GM10248 (cell line): ENCODE data around the gene MAN1A1.

Experiments
- CTCF ChIA-PET: fragments of 300-600 bp; sonication (Branson Sonifier 250); formaldehyde crosslinking; extraction: SDS; loops from one replicate; lab custom pipeline; 2021; ENCODE audit warnings: antibody characterized with exemption; lab: Yijun Ruan, JAX
- POLR2A ChIA-PET: fragments of 350-650 bp; sonication (Branson Sonifier 250); formaldehyde crosslinking; extraction: SDS; loops from one replicate; lab custom pipeline; 2020; ENCODE audit warnings: antibody characterized with exemption; lab: Yijun Ruan, JAX
- DNase-seq: peaks from one replicate; pipeline ENCODE4 v3.0.0; 2012; ENCODE audit errors: extremely low spot score
- CTCF ChIP-seq: IDR thresholded peaks from 2 replicates; pipeline ENCODE4 v1.5.1; 2012; ENCODE audit warnings: mild to moderate bottlenecking, low read depth; ENCODE audit errors: extremely low read depth, missing control alignments, control extremely low read depth

MAN1A1 gene

GRCh38 chr6:119227377-119227776, 122.2 kb downstream of the MAN1A1 start:
- POLR2A ChIA-PET, result no interaction called here
- no peak for TF ChIP-seq CTCF

GRCh38 chr6:119226089-119226488, 123.5 kb downstream of the MAN1A1 start:
- CTCF ChIA-PET, result no interaction called here
- no peak for DNase-seq
- no peak for TF ChIP-seq CTCF
- POLR2A ChIA-PET, result no interaction called here

More at GRCh38 chr6:119227377-119227776, 122.2 kb downstream of the MAN1A1 start:
- CTCF ChIA-PET, result no interaction called here
- DNase-seq, result no peak

GRCh38 chr6:119224095-119224701, 125.4 kb downstream of the MAN1A1 start:
- DNase-seq, result no peak
- ChIA-PET POLR2A (no interaction called here), CTCF (interaction anchor here (0.7 to 1.3 kb wide), 3 partner anchors 15 to 21 kb away, joined by 3 to 4 read pairs (median 3); no protein-coding TSS in a partner anchor)
- no peak for TF ChIP-seq CTCF

- ChIA-PET POLR2A (no interaction called here), CTCF (interaction anchor here (2.7 kb wide), 1 partner anchor 9 kb away, joined by 10 read pairs; no protein-coding TSS in a partner anchor)
- no peak for DNase-seq
- no peak for TF ChIP-seq CTCF
These were observed 129.1 kb downstream of the MAN1A1 start for GRCh38 chr6:119220452-119220851.

- ChIA-PET POLR2A (no interaction called here), CTCF (interaction anchor here (0.6 to 2.7 kb wide), 3 partner anchors 9 to 76 kb away, joined by 3 to 10 read pairs (median 8); no protein-coding TSS in a partner anchor)
- no peak for DNase-seq
- TF ChIP-seq CTCF, result no peak
These were observed 131.0 kb downstream of the MAN1A1 start for GRCh38 chr6:119218548-119218947.

GRCh38 chr6:119215885-119216590, 133.5 kb downstream of the MAN1A1 start:
- TF ChIP-seq CTCF, result no peak
- DNase-seq, result no peak
- ChIA-PET CTCF (interaction anchor here (1.1 kb wide), 1 partner anchor 39 kb away, joined by 3 read pairs; no protein-coding TSS in a partner anchor), POLR2A (no interaction called here)
